ENCODE results near the gene JAG1.

The JAG1 gene

GRCh38 chr20:10609276-10609675 is 64.5 kb downstream of the JAG1 start:
- Histone ChIP-seq H3K9me3 (ENCODE audit: control insufficient read depth, insufficient read depth, low read depth, low read length) (no peaks in the 10 kb centered on the region), H3K27me3 (ENCODE audit: control insufficient read depth, insufficient read depth, low read length) (no peaks in the 10 kb centered on the region), H3K9ac (ENCODE audit: low read length) (no peak overlapping the region), H3K4me3 (ENCODE audit: low read depth, low read length) (no peak overlapping the region), H3K4me1 (ENCODE audit: control insufficient read depth, insufficient read depth, low read length) (no peaks in the 10 kb centered on the region), H3K27ac (ENCODE audit: low read depth, low read length) (no peak overlapping the region), H3K36me3 (ENCODE audit: control insufficient read depth, insufficient read depth, low read length) (no peaks in the 10 kb centered on the region)

- Histone ChIP-seq H3K4me3 (ENCODE audit: low read depth, low read length) (no peak overlapping the region), H3K9me3 (ENCODE audit: control insufficient read depth, insufficient read depth, low read depth, low read length) (no peaks in the 10 kb centered on the region), H3K27me3 (ENCODE audit: control insufficient read depth, insufficient read depth, low read length) (no peaks in the 10 kb centered on the region), H3K36me3 (ENCODE audit: control insufficient read depth, insufficient read depth, low read length) (no peaks in the 10 kb centered on the region), H3K9ac (ENCODE audit: low read length) (no peak overlapping the region), H3K27ac (ENCODE audit: low read depth, low read length) (no peak overlapping the region), H3K4me1 (ENCODE audit: control insufficient read depth, insufficient read depth, low read length) (peaks cover 4% of the 10 kb centered on the region; the same call in 1 of the 2 replicates)
Measured at GRCh38 chr20:10605547-10606195, 68.1 kb downstream of the JAG1 start.

GRCh38 chr20:10604865-10605440 is 68.8 kb downstream of the JAG1 start:
- H3K27ac ChIP-seq (ENCODE audit: low read depth, low read length): no peak overlapping the region
- H3K27me3 ChIP-seq (ENCODE audit: control insufficient read depth, insufficient read depth, low read length): no peaks in the 10 kb centered on the region
- no peaks in the 10 kb centered on the region for H3K36me3 ChIP-seq (ENCODE audit: control insufficient read depth, insufficient read depth, low read length)
- peaks cover 4% of the 10 kb centered on the region; the same call in 1 of the 2 replicates for H3K4me1 ChIP-seq (ENCODE audit: control insufficient read depth, insufficient read depth, low read length)
- H3K9ac ChIP-seq (ENCODE audit: low read length): no peak overlapping the region
- no peaks in the 10 kb centered on the region for H3K9me3 ChIP-seq (ENCODE audit: control insufficient read depth, insufficient read depth, low read depth, low read length)
- H3K4me3 ChIP-seq (ENCODE audit: low read depth, low read length): no peak overlapping the region

- peaks cover 4% of the 10 kb centered on the region; the same call in 1 of the 2 replicates for H3K4me1 ChIP-seq (ENCODE audit: control insufficient read depth, insufficient read depth, low read length)
- H3K27me3 ChIP-seq (ENCODE audit: control insufficient read depth, insufficient read depth, low read length): no peaks in the 10 kb centered on the region
- no peak overlapping the region for H3K9ac ChIP-seq (ENCODE audit: low read length)
- H3K9me3 ChIP-seq (ENCODE audit: control insufficient read depth, insufficient read depth, low read depth, low read length): no peaks in the 10 kb centered on the region
- H3K4me3 ChIP-seq (ENCODE audit: low read depth, low read length): no peak overlapping the region
- no peak overlapping the region for H3K27ac ChIP-seq (ENCODE audit: low read depth, low read length)
- no peaks in the 10 kb centered on the region for H3K36me3 ChIP-seq (ENCODE audit: control insufficient read depth, insufficient read depth, low read length)
Measured at GRCh38 chr20:10603971-10604864, 69.6 kb downstream of the JAG1 start.

- no peaks in the 10 kb centered on the region for H3K9me3 ChIP-seq (ENCODE audit: control insufficient read depth, insufficient read depth, low read depth, low read length)
Measured at GRCh38 chr20:10603378-10603777, 70.4 kb downstream of the JAG1 start.

GRCh38 chr20:10602221-10602871 is 71.5 kb downstream of the JAG1 start:
- no peak overlapping the region for H3K9ac ChIP-seq (ENCODE audit: low read length)
- no peak overlapping the region for H3K4me3 ChIP-seq (ENCODE audit: low read depth, low read length)
- H3K9me3 ChIP-seq (ENCODE audit: control insufficient read depth, insufficient read depth, low read depth, low read length): no peaks in the 10 kb centered on the region
- no peaks in the 10 kb centered on the region for H3K36me3 ChIP-seq (ENCODE audit: control insufficient read depth, insufficient read depth, low read length)
- H3K27me3 ChIP-seq (ENCODE audit: control insufficient read depth, insufficient read depth, low read length): no peaks in the 10 kb centered on the region
- no peak overlapping the region for H3K27ac ChIP-seq (ENCODE audit: low read depth, low read length)
- H3K4me1 ChIP-seq (ENCODE audit: control insufficient read depth, insufficient read depth, low read length): peaks cover 4% of the 10 kb centered on the region; the same call in 1 of the 2 replicates

More at GRCh38 chr20:10603378-10603777, 70.4 kb downstream of the JAG1 start:
- Histone ChIP-seq H3K4me3 (ENCODE audit: low read depth, low read length) (no peak overlapping the region), H3K4me1 (ENCODE audit: control insufficient read depth, insufficient read depth, low read length) (peaks cover 4% of the 10 kb centered on the region; the same call in 1 of the 2 replicates), H3K27me3 (ENCODE audit: control insufficient read depth, insufficient read depth, low read length) (no peaks in the 10 kb centered on the region), H3K27ac (ENCODE audit: low read depth, low read length) (no peak overlapping the region), H3K36me3 (ENCODE audit: control insufficient read depth, insufficient read depth, low read length) (no peaks in the 10 kb centered on the region), H3K9ac (ENCODE audit: low read length) (no peak overlapping the region)

GRCh38 chr20:10597637-10598036 is 76.2 kb downstream of the JAG1 start:
- no peak overlapping the region for H3K27ac ChIP-seq (ENCODE audit: low read depth, low read length)
- no peak overlapping the region for H3K9ac ChIP-seq (ENCODE audit: low read length)
- no peaks in the 10 kb centered on the region for H3K36me3 ChIP-seq (ENCODE audit: control insufficient read depth, insufficient read depth, low read length)
- no peaks in the 10 kb centered on the region for H3K27me3 ChIP-seq (ENCODE audit: control insufficient read depth, insufficient read depth, low read length)
- H3K4me1 ChIP-seq (ENCODE audit: control insufficient read depth, insufficient read depth, low read length): no peaks in the 10 kb centered on the region
- H3K4me3 ChIP-seq (ENCODE audit: low read depth, low read length): no peak overlapping the region
- H3K9me3 ChIP-seq (ENCODE audit: control insufficient read depth, insufficient read depth, low read depth, low read length): no peaks in the 10 kb centered on the region

GRCh38 chr20:10596710-10597121 is 77.1 kb downstream of the JAG1 start:
- H3K36me3 ChIP-seq (ENCODE audit: control insufficient read depth, insufficient read depth, low read length): no peaks in the 10 kb centered on the region
- H3K27me3 ChIP-seq (ENCODE audit: control insufficient read depth, insufficient read depth, low read length): no peaks in the 10 kb centered on the region
- H3K9ac ChIP-seq (ENCODE audit: low read length): no peak overlapping the region
- H3K4me1 ChIP-seq (ENCODE audit: control insufficient read depth, insufficient read depth, low read length): no peaks in the 10 kb centered on the region
- H3K27ac ChIP-seq (ENCODE audit: low read depth, low read length): no peak overlapping the region
- no peaks in the 10 kb centered on the region for H3K9me3 ChIP-seq (ENCODE audit: control insufficient read depth, insufficient read depth, low read depth, low read length)
- no peak overlapping the region for H3K4me3 ChIP-seq (ENCODE audit: low read depth, low read length)

- no peak overlapping the region for H3K4me3 ChIP-seq (ENCODE audit: low read depth, low read length)
- no peaks in the 10 kb centered on the region for H3K36me3 ChIP-seq (ENCODE audit: control insufficient read depth, insufficient read depth, low read length)
- H3K27ac ChIP-seq (ENCODE audit: low read depth, low read length): no peak overlapping the region
- no peaks in the 10 kb centered on the region for H3K27me3 ChIP-seq (ENCODE audit: control insufficient read depth, insufficient read depth, low read length)
- no peaks in the 10 kb centered on the region for H3K4me1 ChIP-seq (ENCODE audit: control insufficient read depth, insufficient read depth, low read length)
- no peak overlapping the region for H3K9ac ChIP-seq (ENCODE audit: low read length)
- H3K9me3 ChIP-seq (ENCODE audit: control insufficient read depth, insufficient read depth, low read depth, low read length): no peaks in the 10 kb centered on the region
Measured at GRCh38 chr20:10595985-10596384, 77.8 kb downstream of the JAG1 start.

- H3K4me1 ChIP-seq (ENCODE audit: control insufficient read depth, insufficient read depth, low read length): no peaks in the 10 kb centered on the region
- no peak overlapping the region for H3K9ac ChIP-seq (ENCODE audit: low read length)
- H3K27ac ChIP-seq (ENCODE audit: low read depth, low read length): no peak overlapping the region
Measured at GRCh38 chr20:10595266-10595665, 78.5 kb downstream of the JAG1 start.

More at GRCh38 chr20:10595266-10595665, 78.5 kb downstream of the JAG1 start:
- H3K9me3 ChIP-seq (ENCODE audit: control insufficient read depth, insufficient read depth, low read depth, low read length): no peaks in the 10 kb centered on the region
- no peak overlapping the region for H3K4me3 ChIP-seq (ENCODE audit: low read depth, low read length)
- H3K27me3 ChIP-seq (ENCODE audit: control insufficient read depth, insufficient read depth, low read length): no peaks in the 10 kb centered on the region
- H3K36me3 ChIP-seq (ENCODE audit: control insufficient read depth, insufficient read depth, low read length): no peaks in the 10 kb centered on the region
